ENCODE data around the gene DNAJB1. TPM values are rescaled to one million over a fixed set of nuclear protein-coding genes. Genes with fewer than 3 reads are reported as not detected.
A peak's percentile ranks its signal among the peaks of the same experiment; 100 is the strongest.
"Not testable (repeated sequence)": the region's sequence is repeated elsewhere in the genome, so short reads cannot be mapped to it uniquely, and the experiment has no call there.

The DNAJB1 gene
- total and polyA plus RNA-seq, 5 experiments from 2014 or later, result 165 to 348 (median 205) TPM

DNA sequence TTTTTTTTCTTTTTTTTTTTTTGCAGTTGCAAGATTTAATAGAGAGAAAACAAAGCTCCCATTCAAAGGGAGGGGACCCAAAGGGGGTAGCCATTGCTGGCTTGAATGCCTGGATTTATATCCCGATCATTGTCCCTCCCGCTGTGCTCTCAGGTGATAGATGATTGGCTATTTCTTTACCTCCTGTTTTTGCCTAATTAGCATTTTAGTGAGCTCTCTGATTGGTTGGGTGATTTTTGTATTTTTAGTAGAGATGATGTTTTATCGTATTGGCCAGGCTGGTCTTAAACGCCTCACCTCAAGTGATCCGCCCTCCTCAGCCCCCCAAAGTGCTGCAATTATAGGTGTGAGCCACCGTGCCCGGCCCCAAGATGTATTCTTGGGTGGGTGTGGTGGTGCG, 13.6 kb downstream of the DNAJB1 start:
- POLR2A ChIA-PET, result interaction anchor here (0.6 to 8.8 kb wide), 10 partner anchors 9 to 778 kb away, joined by 3 to 609 read pairs (median 6); partner anchors contain the start of genes DNAJB1, GIPC1 and TECR
- H3K27me3 Mint-ChIP-seq, ATAC-seq, H3K9me3 Mint-ChIP-seq, DNase-seq, H3K36me3 Mint-ChIP-seq: not testable (repeated sequence)
- Mint-ChIP-seq H3K4me3 (peak overlapping the region in 2 of 10 donors; percentile 10 to 15), H3K27ac (peak overlapping the region in 9 of 10 donors; percentile 24 to 99 (median 90)), H3K4me1 (peaks cover 21 to 66% (median 56%) of the 10 kb centered on the region in 4 donors)

DNA sequence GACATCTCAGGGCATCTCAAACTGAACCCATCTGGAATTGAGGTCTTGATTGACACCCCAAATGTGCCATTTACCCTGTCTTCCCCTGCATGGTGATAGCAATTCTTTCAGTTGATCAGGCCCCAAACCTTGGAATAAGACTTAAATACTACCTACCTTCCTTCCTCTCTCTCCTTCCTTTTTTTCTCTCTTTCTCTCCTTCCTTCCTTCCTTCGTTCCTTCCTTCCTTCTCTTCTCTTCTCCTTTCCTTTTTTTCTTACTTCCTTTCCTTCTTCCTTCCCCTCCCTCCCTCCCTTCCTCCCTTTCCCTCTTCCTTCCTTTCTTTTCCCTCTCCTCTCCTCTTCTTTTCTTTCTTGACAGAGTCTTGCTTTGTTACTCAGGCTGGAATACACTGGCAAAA, 14.9 kb downstream of the DNAJB1 start:
- H3K27ac Mint-ChIP-seq, result peak overlapping the region in 7 of 10 donors; percentile 48 to 99 (median 77)
- H3K9me3 Mint-ChIP-seq, result no peaks in the 10 kb centered on the region
- ATAC-seq, result no peak
- DNase-seq, result no peak
- no peaks in the 10 kb centered on the region for H3K36me3 Mint-ChIP-seq
- peaks cover 21 to 54% (median 47%) of the 10 kb centered on the region in 4 donors for H3K4me1 Mint-ChIP-seq
- H3K4me3 Mint-ChIP-seq, result no peak overlapping the region
- POLR2A ChIA-PET, result interaction anchor here (0.5 to 8.8 kb wide), 4 partner anchors 17 to 143 kb away, joined by 4 to 609 read pairs (median 76); partner anchors contain the start of genes DNAJB1 and TECR
- H3K27me3 Mint-ChIP-seq, result no peaks in the 10 kb centered on the region

DNA sequence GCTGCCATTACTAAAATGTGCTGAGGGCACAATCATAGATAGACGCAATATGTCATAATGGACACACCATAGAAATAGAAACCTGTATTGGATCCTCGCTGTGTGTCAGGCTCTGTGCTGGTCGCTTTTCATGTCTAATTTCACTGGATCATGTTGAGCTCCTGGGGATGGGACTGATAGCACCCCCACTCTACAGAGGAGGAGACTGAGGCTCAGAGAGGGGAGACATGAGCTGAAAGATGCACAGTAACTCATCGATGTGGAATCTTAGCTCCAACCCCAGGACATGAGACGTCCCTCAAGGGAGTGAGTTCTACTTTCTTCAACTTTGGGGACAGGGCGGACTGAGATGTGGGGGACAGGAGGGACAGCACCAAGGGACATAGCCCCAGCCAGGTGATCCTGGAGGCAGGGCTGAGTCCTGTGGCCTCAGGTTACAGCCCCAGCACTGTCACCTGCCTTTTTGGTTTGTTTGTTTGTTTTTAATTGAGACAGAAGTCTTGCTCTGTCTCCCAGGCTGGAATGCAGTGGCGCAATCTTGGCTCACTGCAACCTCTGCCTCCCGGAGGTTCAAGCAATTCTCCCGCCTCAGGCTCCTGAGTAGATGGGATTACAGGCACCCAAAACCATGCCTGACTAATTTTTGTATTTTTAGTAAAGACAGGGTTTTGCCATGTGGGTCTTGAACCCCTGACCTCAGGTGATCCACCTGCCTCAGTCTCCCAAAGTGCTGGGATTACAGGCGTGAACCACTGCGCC, 15.7 kb downstream of the DNAJB1 start:
- peak overlapping the region in 3 of 10 donors; percentile 37 to 65 (median 65) for H3K27ac Mint-ChIP-seq
- ATAC-seq, result no peak
- POLR2A ChIA-PET, result interaction anchor here (0.9 to 1.2 kb wide), 2 partner anchors 11 to 16 kb away, joined by 4 to 7 read pairs; partner anchors contain the start of gene DNAJB1
- no peaks in the 10 kb centered on the region for H3K36me3 Mint-ChIP-seq
- H3K4me1 Mint-ChIP-seq, result peaks cover 19 to 47% (median 41%) of the 10 kb centered on the region in 4 donors
- no peaks in the 10 kb centered on the region for H3K9me3 Mint-ChIP-seq
- no peaks in the 10 kb centered on the region for H3K27me3 Mint-ChIP-seq
- peak overlapping the region in 1 of 10 donors; percentile 3 for H3K4me3 Mint-ChIP-seq
- DNase-seq, result no peak

DNA sequence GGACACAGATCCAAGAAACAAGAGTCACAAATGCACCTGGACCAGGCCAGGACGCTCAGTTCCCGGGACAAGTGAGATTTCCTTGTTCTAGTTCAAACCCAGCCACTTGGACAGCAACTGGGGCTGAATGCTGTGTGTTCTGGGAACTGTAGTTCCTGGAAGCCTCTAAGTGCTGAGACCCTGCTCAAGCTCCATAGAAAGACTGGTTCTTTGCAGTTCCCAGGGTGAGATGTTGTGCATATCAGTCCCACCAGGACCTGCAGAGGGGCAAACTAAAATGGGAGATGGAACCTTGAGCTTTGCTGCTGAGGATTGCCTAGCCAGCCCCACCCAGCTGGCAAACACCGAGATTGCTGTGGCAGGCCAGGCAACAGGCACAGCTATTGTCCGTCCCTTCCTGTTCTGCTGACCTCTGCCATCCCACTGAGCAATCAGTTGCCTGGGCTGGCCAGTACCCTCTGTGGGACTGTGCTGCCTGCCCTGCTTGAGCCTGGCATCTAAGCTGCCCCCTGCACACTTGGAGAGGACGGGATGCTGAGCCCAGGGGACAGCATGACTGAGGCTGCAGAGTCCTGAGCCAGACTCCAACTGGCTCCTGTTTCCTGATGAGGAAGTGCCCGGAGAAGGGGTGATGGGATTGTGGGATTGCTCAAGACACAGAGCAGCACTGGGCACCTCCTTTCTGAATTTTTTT, 20.8 kb downstream of the DNAJB1 start:
- peak overlapping the region; percentile 56 to 88 (median 81) for H3K4me3 Mint-ChIP-seq
- ATAC-seq (no peak), DNase-seq (no peak)
- H3K27ac Mint-ChIP-seq, result peak overlapping the region in 8 of 10 donors; percentile 69 to 91 (median 86)
- POLR2A ChIA-PET, result interaction anchor here (0.6 to 5.5 kb wide), 10 partner anchors 9 to 380 kb away, joined by 3 to 89 read pairs (median 8); partner anchors contain the start of genes DNAJB1, PRKACA and TECR
- H3K27me3 Mint-ChIP-seq, result no peaks in the 10 kb centered on the region
- no peaks in the 10 kb centered on the region for H3K9me3 Mint-ChIP-seq
- peaks cover 12 to 37% (median 25%) of the 10 kb centered on the region in 4 donors for H3K4me1 Mint-ChIP-seq
- H3K36me3 Mint-ChIP-seq, result peaks cover 0 to 7% (median 0%) of the 10 kb centered on the region in 3 donors

DNA sequence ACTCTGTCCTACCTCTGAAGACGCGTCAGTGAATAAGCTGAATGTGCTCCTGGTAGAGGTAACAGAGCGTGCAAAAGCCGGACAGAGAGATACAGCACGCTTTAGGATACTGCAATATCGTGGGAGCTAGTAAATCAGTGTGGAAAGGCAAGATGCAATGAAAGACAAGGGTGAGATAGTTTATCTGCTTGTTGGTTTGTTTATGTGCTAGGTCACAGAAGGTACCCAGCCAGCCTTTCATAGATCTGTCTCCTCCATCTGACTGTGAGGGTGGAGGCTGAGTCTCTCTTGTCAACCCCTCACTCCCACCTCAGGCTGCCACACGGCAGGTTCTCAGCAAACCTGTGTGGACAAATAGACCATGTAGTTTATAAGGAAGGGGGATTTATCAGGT, 21.4 kb downstream of the DNAJB1 start:
- peaks cover 0 to 9% (median 0%) of the 10 kb centered on the region in 3 donors for H3K36me3 Mint-ChIP-seq
- DNase-seq (no peak), ATAC-seq (no peak)
- H3K27ac Mint-ChIP-seq, result peak overlapping the region in 9 of 10 donors; percentile 79 to 91 (median 87)
- H3K4me1 Mint-ChIP-seq, result peaks cover 11 to 34% (median 25%) of the 10 kb centered on the region in 4 donors
- POLR2A ChIA-PET, result interaction anchor here (0.6 to 5.5 kb wide), 13 partner anchors 9 to 379 kb away, joined by 3 to 89 read pairs (median 6); partner anchors contain the start of genes ASF1B, DNAJB1, PRKACA and TECR
- H3K9me3 Mint-ChIP-seq, result no peaks in the 10 kb centered on the region
- H3K4me3 Mint-ChIP-seq, result peak overlapping the region; percentile 56 to 88 (median 81)
- no peaks in the 10 kb centered on the region for H3K27me3 Mint-ChIP-seq

DNA sequence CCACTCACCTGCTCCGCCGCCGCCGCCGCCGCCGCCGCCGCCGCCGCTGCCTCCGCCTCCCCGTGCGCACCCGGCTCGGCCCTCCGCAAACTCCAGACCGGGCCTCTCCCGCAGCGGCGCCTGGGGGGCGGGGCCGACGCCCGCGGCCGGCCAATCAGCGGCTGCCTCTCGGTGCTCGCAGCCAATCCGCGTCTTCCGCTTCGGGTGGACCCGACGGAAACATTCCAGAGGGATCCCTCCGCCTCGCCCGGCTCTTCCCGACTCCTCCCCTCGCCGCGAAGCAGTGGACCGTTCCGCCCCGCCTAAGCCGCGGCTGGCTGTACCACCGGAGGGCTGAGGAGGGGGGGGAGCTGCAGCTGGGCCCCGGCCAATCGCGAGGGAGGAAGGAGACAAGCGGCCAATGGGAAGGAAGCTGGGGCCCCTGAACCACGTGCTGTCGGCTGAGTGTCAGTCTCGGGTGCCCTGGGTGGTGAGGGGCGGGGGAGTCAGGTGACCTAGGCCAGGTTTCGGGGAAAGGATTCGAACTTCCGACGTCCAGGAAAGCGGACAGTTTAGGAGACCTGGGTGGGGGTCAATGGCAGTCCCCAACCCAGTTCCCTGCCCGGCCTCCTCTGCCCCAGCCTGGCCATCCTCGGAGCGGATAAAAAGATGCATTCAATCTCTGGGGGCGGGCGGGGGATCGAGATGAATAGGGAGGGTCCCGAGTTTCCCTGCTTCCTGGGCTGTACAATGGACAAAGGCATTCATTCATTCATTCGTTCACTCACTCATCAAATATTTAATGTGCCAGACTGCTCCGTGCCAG, 22.0 kb downstream of the DNAJB1 start, which contains the start of gene GIPC1:
Gene GIPC1, minus strand, starts transcription at position 99 of the 805 bp plus-strand sequence. CDS start 13,151 bp downstream, outside the sequence.
- H3K4me1 Mint-ChIP-seq, result peaks cover 13 to 34% (median 25%) of the 10 kb centered on the region in 4 donors
- peak within 1 kb of the TSS; percentile 57 to 91 (median 88) for H3K27ac Mint-ChIP-seq

DNA sequence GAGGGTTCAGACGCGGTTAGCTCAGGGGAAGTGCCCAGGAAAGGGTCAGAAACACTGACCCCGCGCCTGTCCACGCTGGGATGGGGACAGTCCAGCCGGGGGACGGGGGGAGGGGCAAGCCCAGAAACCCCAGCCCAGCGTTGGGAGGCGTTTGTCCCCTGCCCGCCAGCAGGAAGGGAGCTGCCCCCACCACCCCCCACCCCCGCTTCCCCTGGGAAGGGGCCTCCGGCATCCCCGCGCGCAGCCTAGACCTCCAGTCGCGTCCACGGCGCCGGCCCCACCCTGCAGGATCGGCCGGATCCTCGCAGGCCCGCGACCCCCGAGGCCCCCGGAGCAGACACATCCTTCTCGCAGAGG, 22.5 kb downstream of the DNAJB1 start:
- Mint-ChIP-seq H3K4me1 (peaks cover 13 to 34% (median 25%) of the 10 kb centered on the region in 4 donors), H3K4me3 (peak overlapping the region; percentile 77 to 91 (median 84)), H3K27ac (peak overlapping the region; percentile 57 to 91 (median 87)), H3K9me3 (no peaks in the 10 kb centered on the region), H3K27me3 (no peaks in the 10 kb centered on the region), H3K36me3 (peaks cover 0 to 16% (median 0%) of the 10 kb centered on the region in 3 donors)
- POLR2A ChIA-PET, result interaction anchor here (0.5 to 5.5 kb wide), 16 partner anchors 9 to 1779 kb away, joined by 3 to 89 read pairs (median 6); partner anchors contain the start of genes ASF1B, DNAJB1, NDUFB7 and TECR
- ATAC-seq (no peak), DNase-seq (no peak)

More for the DNA sequence above, 22.0 kb downstream of the DNAJB1 start, which contains the start of gene GIPC1:
- POLR2A ChIA-PET, result interaction anchor here (0.6 to 5.5 kb wide), 14 partner anchors 9 to 379 kb away, joined by 3 to 89 read pairs (median 6); partner anchors contain the start of genes ASF1B, DNAJB1, NDUFB7 and PRKACA
- H3K4me3 Mint-ChIP-seq, result peak within 1 kb of the TSS; percentile 78 to 91 (median 86)
- no peaks in the 10 kb centered on the region for H3K27me3 Mint-ChIP-seq
- DNase-seq (peak; percentile 66 to 94 (median 81)), ATAC-seq (peak; percentile 91 to 92)
- no peaks in the 10 kb centered on the region for H3K9me3 Mint-ChIP-seq
- H3K36me3 Mint-ChIP-seq, result peaks cover 0 to 15% (median 0%) of the 10 kb centered on the region in 3 donors

DNA sequence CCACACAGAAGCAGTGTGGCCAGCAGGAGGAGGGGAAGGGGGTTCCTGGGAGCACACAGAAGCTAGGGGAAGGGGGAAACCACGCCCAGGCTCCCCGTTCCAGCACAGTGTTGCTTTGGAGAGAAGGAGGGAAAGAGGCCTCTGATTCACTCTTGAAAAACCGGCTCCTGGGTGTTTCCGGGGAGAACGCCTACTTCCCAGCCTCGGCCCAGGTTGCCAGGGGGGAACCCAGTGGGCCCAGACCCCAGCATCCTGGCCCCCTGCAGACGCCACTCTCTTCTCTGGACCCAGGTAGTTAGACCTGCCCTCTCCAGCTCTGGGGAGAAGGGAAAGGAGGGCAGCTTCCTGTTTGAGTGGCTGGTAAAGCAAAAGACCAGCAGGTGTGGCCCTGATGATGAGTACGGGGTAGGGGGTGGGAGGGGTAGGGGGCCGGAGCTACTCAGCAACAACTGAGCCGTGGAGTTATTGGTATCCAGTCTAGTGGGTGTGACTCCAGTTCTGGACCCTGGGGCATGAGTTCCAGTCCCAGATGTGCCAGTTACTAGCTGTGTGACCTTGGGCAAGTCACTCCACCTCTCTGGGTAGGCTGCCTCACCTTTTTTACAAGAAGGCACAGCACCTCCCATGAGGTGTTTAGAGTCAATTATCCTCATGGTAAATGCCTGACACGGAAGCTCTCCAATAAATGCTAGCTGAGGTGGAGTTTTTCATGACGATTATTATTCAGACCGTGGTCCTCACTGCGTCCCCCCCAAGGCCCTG, 23.1 kb downstream of the DNAJB1 start:
- peak overlapping the region; percentile 77 to 91 (median 85) for H3K4me3 Mint-ChIP-seq
- H3K4me1 Mint-ChIP-seq, result peaks cover 13 to 34% (median 25%) of the 10 kb centered on the region in 4 donors
- peaks cover 0 to 22% (median 0%) of the 10 kb centered on the region in 3 donors for H3K36me3 Mint-ChIP-seq
- POLR2A ChIA-PET, result interaction anchor here (0.5 to 5.5 kb wide), 17 partner anchors 8 to 1780 kb away, joined by 3 to 89 read pairs (median 5); partner anchors contain the start of genes ASF1B, DNAJB1, NDUFB7 and TECR
- H3K27me3 Mint-ChIP-seq, result no peaks in the 10 kb centered on the region
- no peak for DNase-seq
- no peak for ATAC-seq
- peak overlapping the region; percentile 57 to 91 (median 87) for H3K27ac Mint-ChIP-seq
- H3K9me3 Mint-ChIP-seq, result no peaks in the 10 kb centered on the region

DNA sequence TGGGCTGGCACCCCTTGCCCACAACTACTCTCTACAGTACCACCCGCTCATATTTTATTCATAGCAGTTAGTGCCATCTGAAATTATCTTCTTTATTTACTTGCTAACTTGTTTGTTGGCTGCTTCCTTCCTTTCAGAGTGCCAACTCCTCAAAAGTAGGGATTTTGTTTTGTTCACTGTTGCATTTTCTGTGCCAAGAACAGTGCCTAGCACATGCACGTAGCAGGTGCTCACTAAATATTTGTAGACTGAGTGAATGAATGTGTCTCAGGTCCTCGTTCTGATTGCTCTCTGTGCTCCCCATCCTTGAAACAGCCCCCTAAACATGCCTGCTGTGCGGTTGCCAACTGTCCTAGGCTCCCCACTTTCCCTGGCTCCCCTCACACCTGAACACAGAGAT, 23.8 kb downstream of the DNAJB1 start:
- POLR2A ChIA-PET, result interaction anchor here (0.8 to 5.5 kb wide), 7 partner anchors 11 to 139 kb away, joined by 3 to 89 read pairs (median 14); partner anchors contain the start of genes DNAJB1 and TECR
- Mint-ChIP-seq H3K4me3 (peak overlapping the region; percentile 63 to 91 (median 78)), H3K27ac (peak overlapping the region; percentile 57 to 91 (median 85)), H3K9me3 (no peaks in the 10 kb centered on the region), H3K36me3 (peaks cover 0 to 28% (median 4%) of the 10 kb centered on the region in 3 donors), H3K4me1 (peaks cover 13 to 34% (median 25%) of the 10 kb centered on the region in 4 donors), H3K27me3 (no peaks in the 10 kb centered on the region)
- ATAC-seq, result no peak
- DNase-seq, result no peak

DNA sequence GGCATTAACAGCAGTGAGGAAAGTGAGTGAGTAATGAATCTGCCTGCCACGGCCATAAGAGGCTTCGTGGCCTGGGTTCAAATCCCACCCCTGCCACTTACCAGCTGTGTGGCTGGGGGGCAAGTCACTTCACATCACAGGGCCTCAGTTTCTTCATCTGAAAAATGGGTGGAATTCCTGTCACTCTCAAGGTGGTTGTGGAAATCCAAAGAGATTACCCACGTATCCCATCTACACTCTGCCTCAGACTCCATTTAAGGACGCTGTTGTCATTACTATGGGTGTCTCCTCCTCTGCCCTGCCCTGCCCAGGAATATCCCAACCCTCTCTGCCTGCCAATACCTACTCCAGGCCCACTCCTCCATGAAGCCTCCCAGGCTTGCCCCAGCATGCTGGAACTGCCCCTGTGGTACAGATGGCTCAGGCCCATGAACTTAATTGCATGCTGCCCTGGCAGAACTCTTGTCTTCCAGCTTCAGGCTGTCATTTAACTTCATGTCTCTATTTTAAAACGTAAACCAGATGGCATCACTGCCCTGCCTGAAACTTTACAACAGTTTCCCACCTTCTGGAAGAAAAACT, 25.4 kb downstream of the DNAJB1 start:
- H3K4me1 Mint-ChIP-seq, result peaks cover 13 to 34% (median 25%) of the 10 kb centered on the region in 4 donors
- H3K27me3 Mint-ChIP-seq, result no peaks in the 10 kb centered on the region
- ATAC-seq (no peak), DNase-seq (no peak)
- H3K27ac Mint-ChIP-seq, result peak overlapping the region in 9 of 10 donors; percentile 16 to 90 (median 55)
- H3K9me3 Mint-ChIP-seq, result no peaks in the 10 kb centered on the region
- H3K36me3 Mint-ChIP-seq, result peaks cover 0 to 32% (median 9%) of the 10 kb centered on the region in 3 donors
- POLR2A ChIA-PET, result interaction anchor here (0.7 kb wide), 1 partner anchor 12 kb away, joined by 4 read pairs; no protein-coding TSS in a partner anchor
- H3K4me3 Mint-ChIP-seq, result no peak overlapping the region

Data from naive thymus-derived CD8-positive, alpha-beta T cell (primary cell).